Neural cell (in vitro differentiated cells): ENCODE data around the gene DOCK2.

ENCODE experiments used
- CTCF ChIP-seq: fragments of 450-650 bp; IDR thresholded peaks from 2 replicates; pipeline ENCODE4 v1.5.1; 2014; ENCODE audit warnings: antibody characterized with exemption, mild to moderate bottlenecking, moderate library complexity; ENCODE audit not compliant: poor library complexity, severe bottlenecking
- POLR2AphosphoS5 ChIP-seq: IDR thresholded peaks from 2 replicates; pipeline ENCODE4 v1.6.1; 2012
- TAF1 ChIP-seq: IDR thresholded peaks from 2 replicates; pipeline ENCODE4 v1.6.1; 2012; ENCODE audit warnings: low read depth

GRCh38 chr5:169831331-169831730 lies 194.3 kb downstream of the DOCK2 start:
- TF ChIP-seq CTCF (no peak), POLR2AphosphoS5 (no peak), TAF1 (no peak)
